ENCODE data around the gene NRCAM. TPM values are rescaled to one million over a fixed set of nuclear protein-coding genes. Genes with fewer than 3 reads are reported as not detected.

Gene NRCAM
- total RNA-seq, 2 experiments from 2014 or later = 3.2 to 3.8 TPM

- DNase-seq = no peak
- no peak overlapping the region for H3K4me3 Mint-ChIP-seq
- no peak overlapping the region for H3K27ac Mint-ChIP-seq
- POLR2A ChIA-PET = no interaction called here
- H3K9me3 Mint-ChIP-seq = no peaks in the 10 kb centered on the region
- CTCF ChIA-PET = no interaction called here
- no peaks in the 10 kb centered on the region for H3K36me3 Mint-ChIP-seq (ENCODE audit: low read depth)
- TF ChIP-seq CTCF (IDR thresholded peaks at IDR 0.05) = no peak
- no peak for ATAC-seq
- intact Hi-C loops (cut with micrococcal nuclease) = no loop called here
- H3K4me1 Mint-ChIP-seq (ENCODE audit: low read depth) = peaks cover 2% of the 10 kb centered on the region
- H3K27me3 Mint-ChIP-seq = no peaks in the 10 kb centered on the region
Observed at GRCh38 chr7:108247614-108248013, 208.6 kb downstream of the NRCAM start.

- H3K4me1 Mint-ChIP-seq (ENCODE audit: low read depth) = peaks cover 2% of the 10 kb centered on the region
- intact Hi-C loops (cut with micrococcal nuclease) = no loop called here
- H3K27me3 Mint-ChIP-seq = no peaks in the 10 kb centered on the region
- TF ChIP-seq CTCF (IDR thresholded peaks at IDR 0.05) = no peak
- H3K4me3 Mint-ChIP-seq = no peak overlapping the region
- ATAC-seq (peak; percentile 64), DNase-seq (peak; percentile 18)
- no peaks in the 10 kb centered on the region for H3K9me3 Mint-ChIP-seq
- CTCF ChIA-PET = no interaction called here
- no peaks in the 10 kb centered on the region for H3K36me3 Mint-ChIP-seq (ENCODE audit: low read depth)
- POLR2A ChIA-PET = interaction anchor here (1.1 to 1.5 kb wide), 2 partner anchors 12 to 163 kb away, joined by 3 to 4 read pairs; no protein-coding TSS in a partner anchor
- no peak overlapping the region for H3K27ac Mint-ChIP-seq
Observed at GRCh38 chr7:108246227-108246837, 209.9 kb downstream of the NRCAM start.

- Mint-ChIP-seq H3K27ac (no peak overlapping the region), H3K4me1 (ENCODE audit: low read depth) (peaks cover 2% of the 10 kb centered on the region), H3K9me3 (no peaks in the 10 kb centered on the region), H3K4me3 (no peak overlapping the region), H3K27me3 (no peaks in the 10 kb centered on the region), H3K36me3 (ENCODE audit: low read depth) (no peaks in the 10 kb centered on the region)
- POLR2A ChIA-PET = interaction anchor here (1.1 to 1.5 kb wide), 2 partner anchors 12 to 163 kb away, joined by 3 to 4 read pairs; no protein-coding TSS in a partner anchor
- no peak for DNase-seq
- no peak for TF ChIP-seq CTCF (IDR thresholded peaks at IDR 0.05)
- CTCF ChIA-PET = no interaction called here
- intact Hi-C loops (cut with micrococcal nuclease) = no loop called here
- no peak for ATAC-seq
Observed at GRCh38 chr7:108245523-108246226, 210.6 kb downstream of the NRCAM start.

GRCh38 chr7:108244110-108244509, 212.1 kb downstream of the NRCAM start:
- H3K27me3 Mint-ChIP-seq = no peaks in the 10 kb centered on the region
- ATAC-seq (no peak), DNase-seq (no peak)
- intact Hi-C loops (cut with micrococcal nuclease) = no loop called here
- no peak overlapping the region for H3K27ac Mint-ChIP-seq
- peaks cover 2% of the 10 kb centered on the region for H3K36me3 Mint-ChIP-seq (ENCODE audit: low read depth)
- ChIA-PET CTCF (interaction anchor here (0.5 kb wide), 1 partner anchor 63 kb away, joined by 3 read pairs; no protein-coding TSS in a partner anchor), POLR2A (no interaction called here)
- H3K9me3 Mint-ChIP-seq = no peaks in the 10 kb centered on the region
- H3K4me1 Mint-ChIP-seq (ENCODE audit: low read depth) = peaks cover 2% of the 10 kb centered on the region
- no peak overlapping the region for H3K4me3 Mint-ChIP-seq
- TF ChIP-seq CTCF (IDR thresholded peaks at IDR 0.05) = no peak

- no peak for TF ChIP-seq CTCF (IDR thresholded peaks at IDR 0.05)
- H3K4me3 Mint-ChIP-seq = no peak overlapping the region
- no peaks in the 10 kb centered on the region for H3K27me3 Mint-ChIP-seq
- ChIA-PET CTCF (no interaction called here), POLR2A (no interaction called here)
- DNase-seq = no peak
- peaks cover 2% of the 10 kb centered on the region for H3K36me3 Mint-ChIP-seq (ENCODE audit: low read depth)
- ATAC-seq = no peak
- H3K9me3 Mint-ChIP-seq = no peaks in the 10 kb centered on the region
- peaks cover 4% of the 10 kb centered on the region for H3K4me1 Mint-ChIP-seq (ENCODE audit: low read depth)
- no peak overlapping the region for H3K27ac Mint-ChIP-seq
- intact Hi-C loops (cut with micrococcal nuclease) = no loop called here
Observed at GRCh38 chr7:108239501-108240225, 216.6 kb downstream of the NRCAM start.
